ENCODE measurements around the gene FHIT.
A peak's percentile ranks its signal among the peaks of the same experiment; 100 is the strongest.

FHIT gene

DNA sequence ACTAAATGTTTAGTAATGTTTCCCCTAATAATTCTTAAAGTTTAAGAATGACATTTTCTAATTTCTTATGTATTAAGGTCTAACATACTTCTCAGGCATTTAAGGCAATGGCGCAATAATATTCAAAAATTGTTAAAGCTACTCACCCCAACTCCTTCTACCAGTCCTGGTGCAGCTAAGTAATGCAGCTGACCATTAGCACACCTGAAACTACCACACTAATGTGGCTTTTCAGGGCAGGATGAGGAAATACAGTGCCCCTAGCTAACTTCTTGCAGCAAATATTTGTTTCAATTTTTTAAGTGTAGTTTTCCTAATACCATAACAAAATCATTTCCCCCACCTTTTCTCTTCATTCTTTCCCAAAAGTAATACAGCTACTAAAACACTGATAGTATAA lies 827.7 kb downstream of the FHIT start:
- no peaks in the 10 kb centered on the region for H3K9me3 Mint-ChIP-seq
- H3K27ac Mint-ChIP-seq, result no peak overlapping the region
- DNase-seq, result no peak
- H3K4me3 Mint-ChIP-seq, result no peak overlapping the region
- no peaks in the 10 kb centered on the region for H3K36me3 Mint-ChIP-seq (ENCODE audit: low read depth)
- H3K4me1 Mint-ChIP-seq, result peaks cover 18% of the 10 kb centered on the region
- no peaks in the 10 kb centered on the region for H3K27me3 Mint-ChIP-seq (ENCODE audit: low read depth, poor library complexity)
- TF ChIP-seq, protein P1, sequence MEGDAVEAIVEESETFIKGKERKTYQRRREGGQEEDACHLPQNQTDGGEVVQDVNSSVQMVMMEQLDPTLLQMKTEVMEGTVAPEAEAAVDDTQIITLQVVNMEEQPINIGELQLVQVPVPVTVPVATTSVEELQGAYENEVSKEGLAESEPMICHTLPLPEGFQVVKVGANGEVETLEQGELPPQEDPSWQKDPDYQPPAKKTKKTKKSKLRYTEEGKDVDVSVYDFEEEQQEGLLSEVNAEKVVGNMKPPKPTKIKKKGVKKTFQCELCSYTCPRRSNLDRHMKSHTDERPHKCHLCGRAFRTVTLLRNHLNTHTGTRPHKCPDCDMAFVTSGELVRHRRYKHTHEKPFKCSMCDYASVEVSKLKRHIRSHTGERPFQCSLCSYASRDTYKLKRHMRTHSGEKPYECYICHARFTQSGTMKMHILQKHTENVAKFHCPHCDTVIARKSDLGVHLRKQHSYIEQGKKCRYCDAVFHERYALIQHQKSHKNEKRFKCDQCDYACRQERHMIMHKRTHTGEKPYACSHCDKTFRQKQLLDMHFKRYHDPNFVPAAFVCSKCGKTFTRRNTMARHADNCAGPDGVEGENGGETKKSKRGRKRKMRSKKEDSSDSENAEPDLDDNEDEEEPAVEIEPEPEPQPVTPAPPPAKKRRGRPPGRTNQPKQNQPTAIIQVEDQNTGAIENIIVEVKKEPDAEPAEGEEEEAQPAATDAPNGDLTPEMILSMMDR (IDR thresholded peaks at IDR 0.05), result no peak

DNA sequence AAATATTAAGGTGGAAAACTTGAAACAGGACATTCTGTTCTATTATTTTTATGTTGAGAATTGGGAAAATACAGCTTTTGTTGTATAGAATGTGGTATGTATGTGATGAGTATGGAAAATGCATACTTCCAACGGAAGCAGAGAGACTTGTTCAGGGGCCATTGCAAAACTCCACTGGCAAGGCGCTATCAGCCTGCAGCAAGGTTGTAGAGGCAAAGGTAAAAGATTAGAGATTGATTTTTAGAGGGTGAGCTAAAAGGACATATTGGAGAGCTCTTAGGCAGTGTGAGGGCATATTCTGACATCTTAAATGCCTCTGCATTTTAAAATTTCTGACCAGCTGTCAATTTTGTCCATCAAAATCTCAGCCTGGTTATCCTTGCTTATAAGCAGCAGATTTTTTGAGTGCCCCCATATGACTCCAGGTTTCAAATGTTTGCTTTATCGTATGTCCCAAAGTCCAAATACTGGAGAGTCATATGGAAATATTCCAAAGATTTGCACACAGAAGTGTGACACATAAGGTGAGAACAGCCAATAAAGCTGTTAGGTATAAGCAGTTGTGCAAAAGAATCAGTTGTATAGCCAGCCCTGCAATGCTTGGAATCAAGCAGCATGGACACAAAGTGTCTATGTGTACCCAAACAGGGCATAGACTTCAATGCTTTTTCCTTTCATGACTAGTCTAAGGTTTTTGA lies 829.4 kb downstream of the FHIT start:
- Mint-ChIP-seq H3K36me3 (ENCODE audit: low read depth) (no peaks in the 10 kb centered on the region), H3K27me3 (ENCODE audit: low read depth, poor library complexity) (no peaks in the 10 kb centered on the region), H3K27ac (no peak overlapping the region), H3K4me1 (peaks cover 35% of the 10 kb centered on the region), H3K4me3 (no peak overlapping the region), H3K9me3 (no peaks in the 10 kb centered on the region)
- TF ChIP-seq, protein P1 (IDR thresholded peaks at IDR 0.05), result no peak
- DNase-seq, result no peak

DNA sequence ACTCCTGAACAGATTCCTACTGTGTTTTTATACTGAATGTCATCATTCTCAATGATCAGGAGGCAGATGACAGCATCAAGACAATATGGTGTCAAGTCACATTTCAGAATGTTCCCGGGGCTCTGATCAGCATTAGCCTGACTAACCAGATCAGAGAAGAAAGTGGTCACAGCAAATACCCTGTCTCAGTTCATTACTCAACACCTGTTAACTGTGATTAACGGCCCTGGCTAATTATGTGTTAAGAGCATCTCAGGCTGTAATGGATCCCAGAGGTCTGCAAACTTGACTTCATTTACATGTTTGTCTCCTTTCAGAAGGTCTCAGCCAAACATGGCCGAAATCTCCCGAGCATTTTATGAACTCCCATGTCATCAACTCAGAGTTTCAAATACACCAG lies 833.7 kb downstream of the FHIT start:
- DNase-seq, result peak; percentile 13
- Mint-ChIP-seq H3K4me3 (no peak overlapping the region), H3K9me3 (no peaks in the 10 kb centered on the region), H3K4me1 (peaks cover 35% of the 10 kb centered on the region), H3K27me3 (ENCODE audit: low read depth, poor library complexity) (peaks cover 10% of the 10 kb centered on the region), H3K27ac (no peak overlapping the region), H3K36me3 (ENCODE audit: low read depth) (no peaks in the 10 kb centered on the region)
- TF ChIP-seq, protein P1 (IDR thresholded peaks at IDR 0.05), result no peak

DNA sequence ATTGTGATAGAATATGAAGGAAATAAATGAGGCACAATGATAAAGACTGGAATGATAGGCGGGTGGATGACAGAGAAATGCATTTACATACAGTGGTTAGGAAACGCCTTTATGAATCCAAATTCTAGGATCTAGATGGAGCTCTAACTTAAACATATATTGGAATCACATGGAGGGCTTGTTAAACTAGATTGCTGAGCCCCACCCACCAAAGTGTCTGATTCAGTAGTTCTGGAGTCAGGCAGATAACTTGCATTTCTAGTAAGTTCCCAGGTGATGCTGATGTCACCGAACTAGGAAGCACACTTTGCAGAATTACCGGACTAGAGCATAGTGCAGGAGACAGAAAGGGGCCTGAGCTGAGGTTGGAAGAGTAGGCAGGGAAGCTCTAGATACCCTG lies 837.2 kb downstream of the FHIT start:
- H3K27ac Mint-ChIP-seq, result no peak overlapping the region
- TF ChIP-seq, protein P1 (IDR thresholded peaks at IDR 0.05), result no peak
- H3K4me1 Mint-ChIP-seq, result peaks cover 21% of the 10 kb centered on the region
- DNase-seq, result no peak
- no peaks in the 10 kb centered on the region for H3K36me3 Mint-ChIP-seq (ENCODE audit: low read depth)
- H3K4me3 Mint-ChIP-seq, result no peak overlapping the region
- H3K9me3 Mint-ChIP-seq, result no peaks in the 10 kb centered on the region
- peaks cover 10% of the 10 kb centered on the region for H3K27me3 Mint-ChIP-seq (ENCODE audit: low read depth, poor library complexity)

DNA sequence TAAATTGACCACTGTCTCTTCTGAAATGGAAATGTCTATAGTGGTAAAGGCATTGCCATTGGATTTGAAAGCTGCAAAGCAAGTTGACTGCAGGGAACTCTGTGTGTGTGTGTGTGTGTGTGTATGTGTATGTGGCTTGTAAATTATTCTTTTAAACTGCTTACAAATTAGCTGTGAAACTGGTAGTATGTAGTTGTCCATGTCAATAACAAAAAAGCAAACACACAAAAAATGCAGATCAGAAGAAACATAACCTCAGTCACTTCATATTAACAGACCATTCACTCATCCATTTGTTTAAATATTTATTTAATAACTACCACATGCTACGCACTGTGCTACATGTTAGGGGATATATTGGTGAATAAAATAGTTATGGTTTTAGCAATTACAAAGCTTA lies 837.7 kb downstream of the FHIT start:
- Mint-ChIP-seq H3K27me3 (ENCODE audit: low read depth, poor library complexity) (peaks cover 10% of the 10 kb centered on the region), H3K4me1 (peaks cover 17% of the 10 kb centered on the region), H3K27ac (no peak overlapping the region), H3K36me3 (ENCODE audit: low read depth) (no peaks in the 10 kb centered on the region), H3K4me3 (no peak overlapping the region), H3K9me3 (no peaks in the 10 kb centered on the region)
- TF ChIP-seq, protein P1 (IDR thresholded peaks at IDR 0.05), result no peak
- no peak for DNase-seq

DNA sequence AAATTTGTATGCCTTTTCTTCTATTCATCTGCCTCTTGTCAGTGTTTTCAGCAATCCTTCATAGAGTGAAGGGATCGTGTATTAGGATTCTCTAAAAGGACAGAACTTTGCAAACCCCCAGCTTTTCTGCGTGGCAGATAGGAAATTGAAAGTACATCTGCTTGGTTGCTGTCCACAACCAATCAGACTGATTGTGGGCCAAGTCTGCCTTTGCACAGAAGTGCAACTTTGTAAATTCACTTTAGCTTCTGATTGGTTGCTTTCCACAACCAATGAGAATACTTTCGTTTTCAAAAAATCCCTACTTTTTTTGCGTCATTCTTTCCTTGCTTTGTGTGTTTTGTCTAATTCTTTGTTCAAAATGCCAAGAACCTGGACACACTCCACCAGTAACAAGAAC lies 847.4 kb downstream of the FHIT start:
- H3K27me3 Mint-ChIP-seq (ENCODE audit: low read depth, poor library complexity), result no peaks in the 10 kb centered on the region
- no peak overlapping the region for H3K4me3 Mint-ChIP-seq
- peaks cover 3% of the 10 kb centered on the region for H3K9me3 Mint-ChIP-seq
- DNase-seq, result no peak
- H3K27ac Mint-ChIP-seq, result no peak overlapping the region
- H3K36me3 Mint-ChIP-seq (ENCODE audit: low read depth), result no peaks in the 10 kb centered on the region
- TF ChIP-seq, protein P1 (IDR thresholded peaks at IDR 0.05), result no peak
- H3K4me1 Mint-ChIP-seq, result peaks cover 30% of the 10 kb centered on the region
